NOMO-1 treated with DMSO at 0.1 percent for 48 hours (cell line): ENCODE measurements around the gene RPL21.
"Not testable (repeated sequence)": the region's sequence is repeated elsewhere in the genome, so short reads cannot be mapped to it uniquely, and the experiment has no call there.

ENCODE experiments used
- DNase-seq: peaks from one replicate; lab custom pipeline; 2025; ENCODE audit not compliant: unreplicated experiment; lab: John Stamatoyannopoulos, UW

The RPL21 gene

DNA sequence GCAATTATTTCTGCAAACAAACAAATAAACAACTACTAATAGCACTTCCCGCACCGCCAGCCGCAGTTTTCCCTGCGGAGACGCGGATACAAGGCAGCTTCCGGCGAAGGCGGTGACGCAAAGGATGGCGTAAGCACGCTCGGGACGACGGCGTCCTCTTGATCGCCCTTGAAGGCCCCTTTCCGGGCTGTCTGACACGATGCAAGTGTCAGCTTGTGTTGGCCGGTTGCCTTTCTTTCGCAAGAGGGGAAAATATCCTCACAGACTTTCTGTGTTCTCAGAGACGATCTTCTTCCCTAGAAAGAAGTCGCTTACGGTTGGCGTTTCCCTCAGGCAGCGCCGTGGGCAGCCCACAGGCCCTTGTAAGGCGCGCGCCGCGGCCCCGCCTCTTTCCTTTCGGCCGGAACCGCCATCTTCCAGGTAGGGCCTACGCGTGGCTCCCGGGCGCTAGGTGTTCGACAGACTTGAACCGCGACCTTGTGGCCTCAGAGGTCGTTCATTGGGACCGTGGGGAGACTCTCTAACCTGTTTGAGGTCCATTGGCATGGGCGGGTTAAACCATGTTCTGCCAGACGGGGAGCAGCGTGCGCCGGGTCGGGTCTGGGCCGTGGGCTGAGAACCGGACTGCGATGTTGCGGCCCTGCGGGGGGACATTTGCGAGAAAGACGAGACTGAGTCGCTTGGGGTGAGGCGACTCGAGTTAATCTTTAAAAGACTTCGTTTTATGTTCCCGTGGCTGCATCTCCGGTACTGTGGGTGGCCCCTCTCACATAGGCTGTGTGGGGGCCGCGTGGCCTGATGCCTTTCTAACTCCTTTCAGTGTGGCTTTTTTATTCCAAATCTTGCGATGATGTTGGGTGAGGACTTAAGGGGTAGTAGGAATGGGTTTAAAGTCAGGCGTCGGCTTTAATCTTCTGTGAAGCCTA lies at the start of gene RPL21:
Gene RPL21, plus strand, starts transcription at position 393 of the 926 bp plus-strand sequence. CDS start 2,219 bp downstream, outside the sequence.
- peak; percentile 98 for DNase-seq

DNA sequence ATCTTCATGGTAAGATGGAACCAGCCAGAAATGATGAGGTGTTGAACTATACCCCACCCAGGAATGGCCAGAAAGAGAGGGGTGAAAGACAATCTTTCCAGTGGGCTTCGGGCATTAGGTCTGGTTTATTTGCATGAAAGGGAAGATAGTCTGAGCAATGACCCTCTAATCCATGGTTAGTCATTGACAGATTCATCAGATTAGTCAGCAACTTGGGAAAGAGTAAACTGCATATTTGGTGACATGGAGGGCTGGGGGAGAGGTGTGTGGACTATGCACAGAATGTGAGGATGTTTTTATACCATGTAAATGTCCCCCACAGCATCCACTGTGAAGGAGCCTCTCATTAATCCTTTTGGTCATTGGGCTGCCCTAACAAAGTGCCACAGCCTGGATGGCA lies 49.7 kb upstream of the RPL21 start:
- no peak for DNase-seq

- DNase-seq: no peak
These were observed 48.2 kb upstream of the RPL21 start for GRCh38 chr13:27203186-27203585.

DNA sequence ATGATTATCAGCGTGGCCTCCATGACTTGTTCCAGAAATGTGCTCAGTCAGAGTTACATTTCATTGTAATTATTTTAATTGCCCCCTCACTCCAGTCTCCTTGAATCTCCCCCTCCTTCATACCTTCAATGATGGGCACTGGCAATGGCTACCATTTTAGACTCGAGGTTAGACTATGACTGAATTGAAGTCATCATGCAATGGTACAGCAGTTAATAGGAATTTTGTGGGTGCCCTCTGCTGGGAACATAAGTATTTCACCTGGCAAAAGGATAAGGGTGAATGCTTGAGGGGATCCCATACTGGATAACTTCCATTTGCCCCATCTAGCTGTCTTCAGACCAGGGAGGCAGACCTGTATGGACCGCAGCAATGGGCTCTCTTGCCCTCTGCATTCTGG lies 47.5 kb upstream of the RPL21 start:
- no peak for DNase-seq

- DNase-seq: no peak
These were observed 42.8 kb upstream of the RPL21 start for GRCh38 chr13:27208514-27208913.

- no peak for DNase-seq
These were observed 40.1 kb upstream of the RPL21 start for GRCh38 chr13:27211271-27211670.

DNA sequence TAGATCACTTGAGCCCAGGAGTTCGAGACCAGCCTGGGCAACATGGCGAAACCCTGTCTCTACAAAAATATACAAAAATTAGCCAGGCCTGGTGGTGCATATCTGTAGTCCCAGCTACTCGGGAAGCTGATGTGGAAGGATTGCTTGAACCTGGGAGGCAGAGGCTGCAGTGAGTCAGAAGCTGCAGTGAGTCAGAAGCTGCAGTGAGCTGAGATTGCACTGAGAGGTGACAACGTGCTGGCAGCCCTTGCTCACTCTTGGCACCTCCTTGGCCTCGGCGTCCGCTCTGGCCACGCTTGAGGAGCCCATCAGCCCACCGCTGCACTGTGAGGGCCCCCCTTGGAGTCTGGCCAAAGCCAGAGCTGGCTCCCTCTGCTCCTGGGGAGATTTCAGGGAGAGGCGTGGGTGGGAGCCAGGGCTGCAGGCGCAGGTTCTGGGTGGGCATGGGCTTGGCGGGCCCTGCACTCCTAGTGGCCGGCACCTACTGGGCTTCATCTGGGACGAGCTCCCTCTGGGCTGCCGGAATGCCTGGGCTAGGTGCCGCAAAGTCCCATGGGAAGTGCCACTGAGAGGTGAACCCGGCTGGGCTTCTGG lies 39.5 kb upstream of the RPL21 start:
- no peak for DNase-seq

- not testable (repeated sequence) for DNase-seq
These were observed 38.0 kb upstream of the RPL21 start for GRCh38 chr13:27213386-27213785.

GRCh38 chr13:27217791-27218190 lies 33.6 kb upstream of the RPL21 start:
- not testable (repeated sequence) for DNase-seq

GRCh38 chr13:27218861-27219260 lies 32.5 kb upstream of the RPL21 start:
- peak; percentile 39 for DNase-seq

GRCh38 chr13:27219611-27220010 lies 31.7 kb upstream of the RPL21 start:
- DNase-seq: no peak

DNA sequence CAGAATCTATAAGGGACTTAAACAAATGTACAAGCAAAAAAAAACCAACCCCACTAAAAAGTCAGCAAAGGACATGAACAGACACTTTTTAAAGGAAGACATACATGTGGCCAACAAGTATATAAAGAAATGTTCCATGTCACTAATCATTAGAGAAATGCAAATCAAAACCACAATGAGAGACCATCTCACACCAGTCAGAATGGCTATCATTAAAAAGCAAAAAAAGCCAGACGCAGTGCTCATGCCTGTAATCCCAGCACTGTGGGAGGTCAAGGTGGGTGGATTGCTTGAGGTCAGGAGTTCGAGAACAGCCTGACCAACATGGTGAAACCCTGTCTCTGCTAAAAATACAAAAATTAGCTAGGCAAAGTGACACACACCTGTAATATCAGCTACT lies 29.3 kb upstream of the RPL21 start:
- not testable (repeated sequence) for DNase-seq

DNA sequence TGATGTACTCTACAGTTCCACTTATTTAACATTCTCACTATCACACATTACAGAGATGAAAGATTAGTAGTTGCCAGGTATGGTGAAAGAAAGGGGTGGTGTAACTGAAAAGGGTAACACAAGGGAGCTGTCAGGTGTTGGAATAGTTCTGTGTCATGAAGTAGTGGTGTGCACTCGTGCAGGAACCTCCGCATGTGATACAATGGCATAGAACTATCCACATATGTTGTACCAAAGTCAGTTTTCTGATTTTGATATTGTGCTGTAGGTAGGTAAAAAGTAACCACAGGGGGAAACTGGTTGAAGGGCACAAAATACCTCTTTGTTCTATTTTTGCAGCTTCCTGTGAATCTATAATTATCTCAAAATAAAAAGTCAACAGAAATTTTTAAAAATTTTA lies 24.4 kb upstream of the RPL21 start:
- DNase-seq: no peak

DNA sequence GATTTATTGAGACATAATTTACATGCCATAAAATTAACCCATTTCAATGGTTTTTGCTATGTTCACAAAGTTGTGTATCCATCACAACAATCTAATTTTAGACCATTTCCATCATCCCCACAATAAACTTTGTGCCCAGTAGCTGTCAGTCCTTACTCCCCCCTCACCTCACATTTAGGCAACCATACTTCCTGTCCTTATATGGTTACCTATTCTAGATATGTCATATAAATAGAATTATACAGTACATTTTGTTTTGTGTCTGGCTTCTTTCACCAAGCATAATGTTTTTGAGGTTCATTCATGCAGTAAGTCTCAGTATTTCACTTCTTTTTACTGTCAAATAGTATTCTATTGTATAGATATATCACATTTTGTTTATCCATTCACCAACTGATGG lies 23.2 kb upstream of the RPL21 start:
- no peak for DNase-seq

DNA sequence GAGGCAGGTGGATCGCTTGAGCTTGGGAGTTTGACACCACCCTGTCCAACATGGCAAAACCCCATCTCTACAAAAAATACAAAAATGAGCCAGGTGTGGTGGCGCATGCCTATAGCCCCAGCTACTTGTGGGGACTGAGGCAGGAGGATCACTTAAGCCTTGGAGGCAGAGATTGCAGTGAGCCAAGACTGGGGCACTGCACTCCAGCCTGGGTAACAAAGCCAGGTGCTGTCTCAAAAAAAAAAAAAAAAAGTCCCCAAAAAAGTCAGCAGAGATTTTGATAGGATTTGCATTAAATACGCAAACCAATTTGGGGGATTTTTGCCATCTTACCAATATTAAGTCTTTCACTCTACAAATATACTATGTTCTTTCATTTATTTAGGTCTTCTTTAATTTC lies 21.7 kb upstream of the RPL21 start:
- no peak for DNase-seq

DNA sequence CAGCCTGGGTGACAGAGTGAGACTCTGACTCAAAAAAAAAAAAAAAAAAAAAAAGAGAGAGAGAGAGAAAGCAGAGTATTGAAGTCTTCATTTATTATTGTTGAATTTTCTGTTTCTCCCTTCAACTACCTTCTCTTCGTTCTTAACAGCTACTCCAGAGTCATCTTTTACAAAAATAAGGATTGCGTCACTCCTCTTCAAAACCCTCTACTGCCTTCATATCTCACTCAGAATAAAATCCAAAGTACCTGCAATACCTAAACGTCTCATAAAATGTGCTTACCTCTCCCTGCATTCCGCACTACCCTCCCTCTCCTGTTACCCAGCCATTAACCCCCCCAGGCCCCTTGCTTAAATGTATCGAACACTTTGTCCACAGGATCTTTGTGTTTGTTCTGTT lies 17.4 kb upstream of the RPL21 start:
- no peak for DNase-seq

- no peak for DNase-seq
These were observed 14.9 kb upstream of the RPL21 start for GRCh38 chr13:27236478-27236877.

DNA sequence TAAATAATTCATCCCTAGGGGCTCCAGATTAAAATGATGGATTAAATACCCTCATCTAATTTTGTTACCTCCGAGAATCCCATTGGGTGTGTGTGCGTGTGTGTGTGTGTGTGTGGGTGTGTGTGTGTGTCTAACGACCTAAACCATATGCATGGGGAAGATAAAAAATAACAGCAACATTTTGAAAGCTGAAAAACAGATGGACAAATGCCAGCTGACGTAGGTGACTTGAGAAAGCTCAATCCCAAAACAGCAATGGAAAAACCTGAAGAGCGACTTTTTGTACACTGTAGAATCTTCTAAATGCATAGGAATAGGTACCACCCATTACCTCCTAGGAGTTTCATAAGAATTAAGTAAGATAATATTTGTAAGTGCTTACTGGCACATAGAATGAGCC lies 8.7 kb upstream of the RPL21 start:
- no peak for DNase-seq

DNA sequence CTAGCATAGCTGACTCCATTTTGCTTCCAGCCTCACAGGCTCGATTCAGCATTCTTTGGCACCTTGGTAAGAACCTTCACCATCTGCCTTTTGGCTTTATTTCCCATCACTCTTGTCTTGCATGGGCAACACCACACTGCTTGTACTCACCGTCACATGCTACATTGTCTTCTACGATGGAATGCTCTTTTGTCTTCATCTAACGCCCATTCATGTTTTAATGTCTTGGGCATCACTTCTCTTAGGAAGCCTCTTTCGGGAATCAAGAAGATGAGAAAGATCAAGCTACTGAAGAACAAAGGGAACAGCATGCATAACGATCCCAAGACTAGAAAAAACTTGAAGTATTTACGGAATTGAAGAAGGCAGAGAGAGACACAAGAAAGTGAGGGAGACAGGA lies 5.7 kb upstream of the RPL21 start:
- no peak for DNase-seq

GRCh38 chr13:27250833-27251165 lies 559 bp upstream of the RPL21 start:
- DNase-seq: no peak

GRCh38 chr13:27252467-27252866 lies 1.1 kb downstream of the RPL21 start:
- no peak for DNase-seq

DNA sequence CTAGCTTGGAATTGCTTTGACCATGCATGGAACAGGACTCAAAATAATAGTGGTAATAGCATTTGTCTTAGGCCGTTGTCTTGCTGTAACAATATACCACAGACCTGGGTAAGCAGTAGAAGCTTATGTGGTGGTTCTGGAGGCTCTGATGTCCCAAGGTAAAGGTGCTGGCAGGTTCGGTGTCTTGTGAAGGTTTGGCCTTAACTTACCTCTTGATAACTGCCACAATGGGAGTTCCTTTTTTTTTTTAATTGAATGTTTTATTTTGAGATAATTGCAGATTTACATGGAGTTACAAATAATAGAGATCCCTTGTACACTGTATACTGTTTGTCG lies 5.8 kb downstream of the RPL21 start:
- no peak for DNase-seq
